EH (cell line): ENCODE data around the gene ZFYVE28.
A peak's percentile ranks its signal among the peaks of the same experiment; 100 is the strongest.
"Not testable (repeated sequence)": the region's sequence is repeated elsewhere in the genome, so short reads cannot be mapped to it uniquely, and the experiment has no call there.

Source experiments
- DNase-seq: peaks from one replicate; pipeline ENCODE4 v3.0.0-alpha.2; 2015; ENCODE audit warnings: low read depth

The ZFYVE28 gene

GRCh38 chr4:2246384-2247127 is 171.9 kb downstream of the ZFYVE28 start:
- DNase-seq, result no peak

GRCh38 chr4:2245787-2246275 is 172.6 kb downstream of the ZFYVE28 start:
- no peak for DNase-seq

GRCh38 chr4:2245057-2245786 is 173.2 kb downstream of the ZFYVE28 start:
- no peak for DNase-seq

- peak; percentile 66 for DNase-seq
These were observed 174.6 kb downstream of the ZFYVE28 start for GRCh38 chr4:2243681-2244380.

GRCh38 chr4:2241410-2242353 is 176.8 kb downstream of the ZFYVE28 start, which contains the start of the genes HAUS3 and POLN:
Gene HAUS3 (minus strand): TSS chr4:2242121. CDS start chr4:2240946, 1,175 bp downstream.
Gene POLN (minus strand): TSS chr4:2242121. CDS start chr4:2229231, 12,890 bp downstream.
- DNase-seq, result peak; percentile 97

GRCh38 chr4:2241003-2241402 is 177.4 kb downstream of the ZFYVE28 start:
- no peak for DNase-seq

GRCh38 chr4:2236944-2237666 is 181.3 kb downstream of the ZFYVE28 start:
- DNase-seq, result no peak

GRCh38 chr4:2231082-2231481 is 187.4 kb downstream of the ZFYVE28 start:
- no peak for DNase-seq

GRCh38 chr4:2226261-2226660 is 192.2 kb downstream of the ZFYVE28 start:
- no peak for DNase-seq

- DNase-seq, result no peak
These were observed 195.6 kb downstream of the ZFYVE28 start for GRCh38 chr4:2222838-2223237.

- DNase-seq, result not testable (repeated sequence)
These were observed 197.1 kb downstream of the ZFYVE28 start for GRCh38 chr4:2221378-2221777.

- DNase-seq, result peak; percentile 76
These were observed 198.3 kb downstream of the ZFYVE28 start for GRCh38 chr4:2220016-2220630.
